GM21447 (cell line): ENCODE data around the gene LMCD1.

Experiments used
- ATAC-seq: cut with Tn5 transposase; IDR thresholded peaks from one replicate; pipeline ENCODE4 v1.9.1; 2021; ENCODE audit not compliant: unreplicated experiment

LMCD1 gene

DNA sequence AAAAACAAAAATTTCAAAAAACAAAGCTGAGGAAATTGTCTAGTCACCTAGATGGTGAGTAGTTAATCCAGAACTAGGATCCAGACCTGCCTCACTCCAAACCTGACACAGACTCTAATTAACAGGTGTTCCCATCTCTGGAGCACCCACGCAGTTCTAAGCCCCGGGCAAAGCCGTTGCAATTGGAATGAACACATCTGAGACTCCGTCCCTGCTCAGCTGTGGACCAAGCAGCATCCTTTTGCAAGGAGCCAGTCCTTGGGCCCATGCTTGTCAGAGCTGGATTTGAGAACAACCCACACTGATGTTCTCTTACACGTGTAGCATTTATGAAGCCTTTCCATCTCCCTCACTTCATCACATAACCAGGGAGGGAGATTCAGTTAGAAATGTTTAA lies 54.8 kb downstream of the LMCD1 start:
- no peak for ATAC-seq

DNA sequence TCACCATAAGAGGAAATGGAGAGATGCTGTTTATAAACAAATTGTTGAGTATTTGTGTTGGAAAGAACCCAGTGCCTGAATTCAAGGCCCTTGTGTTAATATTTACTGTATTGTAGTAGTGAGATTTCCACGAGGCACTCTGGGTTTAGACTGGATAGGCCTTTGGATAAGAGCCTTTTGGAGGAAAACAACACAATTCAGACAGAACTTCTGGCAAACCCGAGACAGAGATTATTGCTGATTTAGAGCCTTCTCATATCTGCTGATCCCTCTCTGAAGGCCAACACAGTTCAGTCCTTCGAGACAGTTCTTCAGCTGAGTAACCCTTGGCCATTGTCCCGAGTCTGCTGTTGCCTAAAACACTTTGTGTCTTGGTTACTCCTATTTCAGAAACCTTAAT lies 55.7 kb downstream of the LMCD1 start:
- ATAC-seq: no peak

DNA sequence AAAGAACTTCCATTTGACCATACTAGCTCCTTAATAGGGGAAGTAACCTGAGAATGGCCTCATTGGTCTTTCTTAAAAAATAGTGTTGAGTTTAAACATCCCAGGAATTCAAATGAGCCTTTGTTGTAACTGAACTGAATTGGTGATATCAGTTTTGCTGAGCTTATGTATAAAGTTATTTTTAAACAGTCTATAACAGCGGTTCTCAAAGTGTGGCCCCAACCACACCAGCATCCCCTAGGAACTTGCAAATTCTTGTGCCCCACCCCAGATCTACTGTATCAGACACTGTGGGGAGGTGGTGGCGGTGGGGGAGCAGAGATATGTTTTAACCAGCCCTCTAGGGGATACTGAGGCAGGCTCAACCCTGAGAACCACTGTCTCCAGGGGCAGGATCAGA lies 57.0 kb downstream of the LMCD1 start:
- ATAC-seq: no peak

GRCh38 chr3:8559351-8559750 lies 57.7 kb downstream of the LMCD1 start:
- no peak for ATAC-seq

DNA sequence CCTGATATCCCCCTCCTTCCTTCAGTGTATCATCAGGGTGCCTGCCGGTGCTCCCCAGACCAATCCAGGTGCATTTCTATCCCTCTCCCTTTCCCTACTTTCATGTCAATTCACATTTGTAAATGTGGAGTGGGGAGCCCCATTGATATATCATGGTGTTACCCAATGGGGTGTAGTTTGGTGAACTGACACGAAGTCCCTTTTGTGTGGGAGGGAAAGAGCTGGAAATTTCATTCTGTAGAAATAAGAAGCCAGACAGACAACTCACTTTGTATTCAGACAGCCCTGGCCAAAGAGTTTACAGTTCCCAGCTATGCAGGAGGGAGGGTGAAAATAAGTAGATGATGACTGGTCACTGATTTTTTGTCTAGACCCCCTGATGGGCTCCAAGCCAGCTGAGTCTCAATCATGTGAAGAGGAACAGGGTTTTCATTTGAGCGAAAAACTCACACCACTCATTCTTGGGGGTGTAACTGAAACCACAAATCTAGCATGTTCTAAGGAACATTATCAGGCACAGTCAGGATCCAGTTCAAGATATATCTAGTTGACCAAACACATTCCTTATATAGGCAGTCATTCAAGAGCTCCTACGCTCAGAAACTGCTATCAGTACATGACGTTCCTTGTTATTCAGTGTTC lies 58.9 kb downstream of the LMCD1 start:
- ATAC-seq: no peak

DNA sequence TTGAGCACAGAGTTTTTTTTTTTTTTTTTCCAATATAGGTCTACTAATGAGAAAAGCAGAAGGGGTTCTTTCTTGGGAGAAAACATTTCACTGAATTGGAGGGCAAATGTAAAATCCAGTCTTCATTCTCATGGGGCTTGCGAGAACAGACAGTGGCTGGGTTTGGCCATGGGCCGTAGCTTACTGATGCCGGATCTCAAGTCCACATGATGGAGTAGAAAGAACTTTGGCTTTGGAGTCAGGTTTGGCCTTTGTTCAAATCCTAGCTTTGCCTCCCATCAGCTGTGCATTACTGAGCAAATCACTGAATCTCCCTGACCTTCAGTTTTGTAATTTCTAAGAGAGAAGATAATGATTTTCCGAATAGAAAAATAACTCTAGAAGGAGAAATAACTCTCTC lies 59.7 kb downstream of the LMCD1 start:
- ATAC-seq: no peak

GRCh38 chr3:8562081-8562595 lies 60.5 kb downstream of the LMCD1 start:
- ATAC-seq: no peak

DNA sequence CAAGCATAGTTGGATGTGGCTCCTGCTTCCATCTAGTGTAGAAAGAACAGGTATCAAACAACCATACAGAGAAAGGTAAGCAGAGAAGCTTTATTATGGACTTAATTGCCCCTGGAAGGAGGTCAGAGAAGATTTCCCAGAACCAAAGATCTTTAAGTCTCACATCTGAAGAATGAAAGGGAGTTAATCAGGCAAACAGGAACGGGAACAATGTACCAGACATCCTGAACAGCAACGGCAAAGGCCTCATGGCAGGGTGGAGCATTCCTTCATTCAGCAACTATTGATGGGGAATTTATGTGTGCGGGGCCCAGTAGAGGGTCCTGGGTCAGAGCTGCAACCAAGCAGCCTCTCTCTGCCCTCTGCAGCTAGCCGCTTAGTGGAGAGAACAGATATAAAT lies 61.5 kb downstream of the LMCD1 start:
- no peak for ATAC-seq

DNA sequence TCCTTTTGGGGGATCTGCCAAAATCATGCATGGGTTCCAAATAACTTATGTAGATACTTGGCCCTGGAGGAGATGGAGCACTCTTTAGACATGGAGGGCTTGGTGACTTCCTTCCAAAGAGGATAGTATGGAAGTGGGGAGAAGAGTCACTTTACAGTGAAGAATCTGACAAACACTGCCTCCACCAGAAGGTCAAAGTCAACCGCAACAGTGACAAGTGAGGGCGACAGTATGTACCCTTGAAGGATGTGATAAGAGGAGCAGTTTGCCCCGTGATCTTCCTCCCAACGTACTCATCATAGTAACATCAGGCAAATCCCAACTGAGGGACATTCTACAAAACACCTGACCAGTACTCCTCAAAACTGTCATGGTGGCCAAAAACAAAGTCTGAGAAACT lies 62.0 kb downstream of the LMCD1 start:
- no peak for ATAC-seq

DNA sequence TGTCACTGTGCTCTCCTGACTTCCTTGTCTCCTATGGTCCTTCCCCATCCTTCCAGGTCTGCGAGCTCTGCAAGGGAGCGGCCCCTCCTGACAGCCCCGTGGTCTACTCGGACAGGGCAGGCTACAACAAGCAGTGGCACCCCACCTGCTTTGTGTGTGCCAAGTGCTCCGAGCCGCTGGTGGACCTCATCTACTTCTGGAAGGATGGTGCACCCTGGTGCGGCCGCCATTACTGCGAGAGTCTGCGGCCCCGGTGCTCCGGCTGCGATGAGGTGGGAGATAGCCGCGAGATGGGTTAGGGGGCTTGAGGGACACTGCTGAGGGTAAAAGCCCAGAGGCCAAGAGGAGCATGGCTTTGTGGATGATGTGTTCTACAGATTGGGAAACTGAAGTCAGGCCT lies 63.8 kb downstream of the LMCD1 start:
- ATAC-seq: no peak

DNA sequence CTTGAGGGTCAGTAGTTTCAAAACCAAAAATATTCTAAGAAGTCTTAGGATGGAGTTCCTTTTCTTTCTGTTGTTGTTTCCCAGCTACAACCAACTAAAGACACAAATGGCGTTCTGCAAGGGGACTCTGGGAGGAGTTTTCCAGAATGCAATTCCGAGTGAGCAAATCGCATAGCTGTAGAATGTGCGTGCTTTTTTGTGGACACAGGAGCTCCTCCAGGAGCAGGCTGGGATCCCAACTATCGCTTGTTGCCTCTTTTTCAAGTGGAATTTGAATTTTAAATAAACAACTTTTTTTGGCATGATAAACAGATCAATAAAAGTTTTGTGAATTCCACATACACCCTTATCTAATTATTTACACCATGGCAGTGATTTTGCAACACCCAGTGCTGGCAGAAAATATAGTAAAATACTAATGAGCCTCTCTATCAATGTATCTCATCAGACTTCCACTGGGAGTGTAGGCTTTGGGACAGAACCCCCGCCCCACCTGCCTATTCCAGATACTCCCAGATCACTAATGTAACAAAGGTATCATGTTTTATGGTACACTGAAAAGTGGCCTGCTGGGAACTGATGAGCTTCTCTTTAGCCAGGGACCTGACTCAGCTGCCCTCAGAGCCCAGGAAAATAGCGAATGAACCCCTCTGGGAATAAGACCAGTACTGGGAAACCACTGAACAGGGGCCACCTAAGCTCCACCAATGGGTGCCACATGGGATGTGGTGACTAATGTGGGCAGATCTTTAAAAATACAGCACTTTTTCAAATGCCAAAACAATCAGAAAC lies 66.4 kb downstream of the LMCD1 start:
- ATAC-seq: no peak

- ATAC-seq: no peak
Measured at GRCh38 chr3:8571256-8571655, 69.6 kb downstream of the LMCD1 start.

GRCh38 chr3:8573342-8573926 lies 71.8 kb downstream of the LMCD1 start:
- no peak for ATAC-seq

DNA sequence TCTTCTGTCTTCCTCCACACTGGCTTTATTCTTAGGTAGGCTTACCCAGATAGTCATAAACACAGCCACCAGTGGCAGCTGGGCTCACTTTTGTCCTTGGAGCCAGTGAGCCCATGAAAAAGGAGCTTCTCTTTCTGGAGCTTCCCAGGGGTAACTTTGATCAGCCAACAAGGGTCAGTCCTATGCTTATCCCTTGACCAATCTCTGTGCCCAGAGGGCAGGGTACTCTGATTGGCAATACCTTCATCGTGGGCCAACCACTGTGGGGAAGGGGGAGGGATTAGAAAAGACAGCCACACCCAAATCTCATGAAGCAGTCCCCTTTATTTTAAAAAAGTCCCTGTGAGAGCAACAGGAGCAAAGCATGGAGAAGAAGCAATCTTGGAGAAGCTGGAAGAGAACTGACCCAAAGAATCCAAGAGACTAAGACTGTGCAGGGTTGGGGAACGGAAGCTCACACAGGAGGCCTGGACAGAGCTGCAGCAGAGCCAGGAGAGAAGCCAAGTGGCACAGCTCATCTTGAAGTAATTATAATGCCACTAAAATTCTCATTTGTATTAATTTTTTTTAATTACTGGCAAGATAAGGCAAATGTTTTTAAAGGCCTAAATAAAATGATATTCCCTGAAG lies 72.5 kb downstream of the LMCD1 start:
- ATAC-seq: no peak

DNA sequence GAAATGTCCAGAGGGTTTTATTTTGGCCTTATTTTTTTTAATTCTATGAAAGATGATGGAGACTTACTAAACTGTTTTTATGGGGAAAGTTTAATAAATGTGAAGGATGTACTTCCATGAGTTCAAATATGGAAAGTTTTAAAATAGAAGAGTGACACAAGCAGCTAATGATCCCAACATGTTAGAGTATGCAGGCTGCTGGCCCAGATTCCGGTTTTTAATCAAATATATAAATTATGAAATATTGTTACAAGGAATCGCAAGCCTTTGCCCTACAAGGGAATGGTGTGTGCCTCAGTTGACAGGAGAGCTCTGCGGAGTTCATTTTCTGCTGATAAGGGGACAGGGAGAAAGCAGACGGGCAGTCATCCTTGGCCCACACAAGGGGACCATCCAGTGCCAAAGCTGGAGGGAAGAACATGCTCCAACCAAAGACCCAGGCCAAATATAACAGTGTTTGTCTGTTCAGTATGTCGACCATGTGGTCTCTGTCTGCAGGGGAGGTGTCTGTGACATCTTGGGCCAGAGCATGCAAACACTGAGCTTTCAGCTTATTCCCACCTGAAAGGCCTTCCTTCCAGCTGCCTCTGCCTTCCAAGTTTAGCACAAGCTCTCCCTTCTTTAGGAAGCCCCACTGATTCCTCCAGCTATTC lies 73.2 kb downstream of the LMCD1 start:
- ATAC-seq: no peak

DNA sequence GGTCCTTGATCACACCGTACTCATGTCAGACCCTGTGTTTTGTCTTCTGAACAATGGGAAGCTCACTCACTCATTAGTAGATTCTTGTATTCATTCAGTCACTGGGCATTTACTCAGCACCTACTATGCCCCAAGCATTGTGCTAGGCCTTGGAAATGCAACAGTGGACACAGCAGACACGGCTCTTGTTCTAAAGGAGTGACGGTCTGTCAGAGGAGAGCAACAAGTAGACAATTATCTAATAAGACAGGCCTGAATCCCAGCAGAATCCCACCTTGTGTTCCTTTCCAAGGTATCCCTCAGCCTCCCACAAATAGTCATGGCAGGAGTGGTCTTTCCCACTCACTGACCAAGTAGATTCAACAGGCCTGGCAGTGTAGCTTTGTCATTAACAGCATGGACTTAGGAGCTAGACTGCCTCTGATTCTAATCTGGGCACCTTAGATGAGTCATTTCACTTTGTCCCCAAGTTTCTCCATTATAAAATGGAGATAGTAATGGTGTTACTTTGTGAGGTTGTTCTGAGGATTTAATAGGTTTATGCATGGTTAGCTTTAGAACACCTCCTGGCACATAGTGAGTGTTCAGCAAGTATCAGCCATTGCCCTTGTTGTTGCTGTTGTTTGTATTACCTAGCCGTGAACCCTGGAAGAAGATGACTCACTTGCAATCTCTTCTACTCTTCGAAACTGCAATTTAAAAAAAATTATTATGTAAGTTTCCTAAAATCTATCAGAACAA lies 73.9 kb downstream of the LMCD1 start:
- ATAC-seq: no peak

- ATAC-seq: no peak
Measured at GRCh38 chr3:8576436-8576835, 74.8 kb downstream of the LMCD1 start.

- no peak for ATAC-seq
Measured at GRCh38 chr3:8576841-8577571, 75.4 kb downstream of the LMCD1 start.

DNA sequence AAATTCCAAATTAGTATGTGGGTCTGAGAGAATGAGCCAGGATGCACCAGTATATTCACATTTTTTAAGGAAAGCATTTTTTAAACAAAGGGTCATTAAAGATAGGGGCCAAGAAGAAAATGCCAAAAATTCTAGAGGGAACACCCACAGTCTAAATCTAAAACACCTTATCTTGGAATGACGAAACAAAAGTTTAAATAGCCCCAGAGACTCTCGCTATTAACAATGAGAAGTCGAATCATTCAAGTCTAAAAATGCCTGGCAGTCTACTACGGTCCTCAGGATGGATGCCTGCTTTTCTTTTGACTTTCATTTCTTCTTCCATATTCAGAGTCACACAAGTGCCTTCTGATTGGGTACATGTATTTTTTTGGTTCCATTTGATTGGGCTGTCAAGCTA lies 76.7 kb downstream of the LMCD1 start:
- ATAC-seq: no peak

- peak; percentile 98 for ATAC-seq
Measured at GRCh38 chr3:8579096-8579495, 77.5 kb downstream of the LMCD1 start.
